SK-N-MC (cell line): Measurements from ENCODE around the gene C22orf42.

Experiments used
- EZH2 ChIP-seq: fragments of 200-600 bp; sonication (generic); IDR thresholded peaks from one replicate; pipeline ENCODE4 v1.6.1; 2017; ENCODE audit warnings: antibody characterized with exemption
- FOXP2 ChIP-seq: optimal IDR thresholded peaks from 2 replicates; pipeline ENCODE3; 2011; ENCODE audit warnings: mild to moderate bottlenecking, moderate library complexity; ENCODE audit not compliant: insufficient read depth; ENCODE audit errors: extremely low read length, control extremely low read depth
- POLR2AphosphoS5 ChIP-seq: IDR thresholded peaks from 2 replicates; pipeline ENCODE4 v1.6.1; 2012; ENCODE audit warnings: mild to moderate bottlenecking, low read depth, low read length, borderline replicate concordance

DNA sequence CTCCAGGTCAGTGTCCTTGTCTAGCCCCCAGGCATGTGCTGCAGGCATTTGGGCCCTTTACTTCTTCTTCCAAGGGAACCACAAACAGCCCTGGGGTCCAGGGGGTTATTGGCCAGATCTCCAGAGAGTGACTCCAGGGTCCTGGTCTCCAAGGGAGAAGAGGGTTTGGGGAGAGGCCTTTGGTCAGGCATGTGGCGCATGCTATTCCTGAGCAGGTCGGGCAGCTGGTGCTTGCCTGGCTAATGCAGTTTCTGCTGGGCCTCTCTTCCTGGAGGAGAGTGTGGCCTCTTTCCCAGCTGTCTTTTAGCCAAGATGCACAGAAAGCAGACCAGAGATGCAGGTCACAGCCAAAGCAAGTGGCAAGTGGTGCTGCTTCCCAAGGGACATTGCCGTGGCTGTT is 49.6 kb upstream of the C22orf42 start:
- TF ChIP-seq EZH2 (no peak), POLR2AphosphoS5 (no peak), FOXP2 (no peak)
